IMR-90 (cell line): ENCODE data around the gene PTCH2. TPM values are rescaled to one million over a fixed set of nuclear protein-coding genes. Genes with fewer than 3 reads are reported as not detected.

ENCODE experiments used
- ATAC-seq: fragments of 200-7000 bp; cut with Tn5 transposase; 2 replicates; pipeline ENCODE4 v1.9.1; 2020; ENCODE audit warnings: low read depth, mild to moderate bottlenecking, moderate library complexity
- BruUV-seq: library from RNA; stranded (reverse); fragments of 400-500 nt; replicated peaks from 2 replicates; lab custom pipeline; 2021; lab: Mats Ljungman, UMichigan
- CTCF ChIA-PET: fragments of 300-600 bp; formaldehyde crosslinking; extraction: SDS; loops from one replicate; lab custom pipeline; 2021; ENCODE audit warnings: antibody characterized with exemption; lab: Yijun Ruan, JAX
- POLR2A ChIA-PET: fragments of 300-600 bp; sonication (Branson Sonifier 250); formaldehyde crosslinking; loops from one replicate; lab custom pipeline; 2022; ENCODE audit warnings: antibody characterized with exemption; ENCODE audit not compliant: unreplicated experiment; lab: Charles Lee
- DNase-seq: peaks from one replicate; pipeline ENCODE4 v3.0.0; 2013
- H2AFZ ChIP-seq: replicated peaks from 2 replicates; pipeline ENCODE3; 2013; ENCODE audit warnings: low read length, mild to moderate bottlenecking; ENCODE audit not compliant: poor library complexity
- H2AK5ac ChIP-seq: 2 replicates; pipeline ENCODE4 v1.6.1; 2013; ENCODE audit warnings: low read depth, low read length, inconsistent platforms
- H2AK9ac ChIP-seq: replicated peaks from 2 replicates; pipeline ENCODE3; 2013; ENCODE audit warnings: mild to moderate bottlenecking, low read depth, low read length, moderate library complexity; ENCODE audit not compliant: poor library complexity
- H2BK120ac ChIP-seq: 2 replicates; pipeline ENCODE4 v1.6.1; 2013; ENCODE audit warnings: low read depth, low read length, inconsistent platforms
- H2BK15ac ChIP-seq: 3 replicates; pipeline ENCODE4 v1.6.1; 2013; ENCODE audit warnings: low read depth, low read length, inconsistent platforms
- H2BK20ac ChIP-seq: 2 replicates; pipeline ENCODE4 v1.6.1; 2013; ENCODE audit warnings: low read depth, mild to moderate bottlenecking, inconsistent platforms, low read length, moderate library complexity
- H2BK5ac ChIP-seq: 2 replicates; pipeline ENCODE4 v1.6.1; 2013; ENCODE audit warnings: mild to moderate bottlenecking, low read depth, low read length, inconsistent platforms; ENCODE audit not compliant: poor library complexity, severe bottlenecking
- H3K14ac ChIP-seq: replicated peaks from 2 replicates; pipeline ENCODE4 v1.6.1; 2013; ENCODE audit warnings: low read depth, low read length, inconsistent platforms
- H3K18ac ChIP-seq: 2 replicates; pipeline ENCODE4 v1.6.1; 2013; ENCODE audit warnings: low read depth, low read length, control low read depth
- H3K23ac ChIP-seq: 2 replicates; pipeline ENCODE4 v1.6.1; 2013; ENCODE audit warnings: low read depth, low read length, inconsistent platforms
- H3K27ac ChIP-seq: 2 replicates; pipeline ENCODE4 v1.5.1; 2013; ENCODE audit warnings: mild to moderate bottlenecking, control low read depth, low read length; ENCODE audit not compliant: insufficient read depth
- H3K27me3 ChIP-seq: 2 replicates; pipeline ENCODE4 v1.6.1; 2013; ENCODE audit warnings: low read length; ENCODE audit not compliant: control insufficient read depth, insufficient read depth
- H3K36me3 ChIP-seq: 2 replicates; pipeline ENCODE4 v1.6.1; 2013; ENCODE audit warnings: low read length, mixed read lengths; ENCODE audit not compliant: control insufficient read depth, insufficient read depth
- H3K4ac ChIP-seq: 2 replicates; pipeline ENCODE4 v1.6.1; 2013; ENCODE audit warnings: low read depth, low read length, inconsistent platforms
- H3K4me1 ChIP-seq: 2 replicates; pipeline ENCODE4 v1.6.1; 2013; ENCODE audit warnings: low read length, mixed read lengths; ENCODE audit not compliant: control insufficient read depth, insufficient read depth
- H3K4me2 ChIP-seq: 2 replicates; pipeline ENCODE4 v1.6.1; 2013; ENCODE audit warnings: low read depth, mild to moderate bottlenecking, control low read depth, low read length, moderate library complexity
- H3K4me3 ChIP-seq: 2 replicates; pipeline ENCODE4 v1.5.1; 2013; ENCODE audit warnings: low read depth, mild to moderate bottlenecking, control low read depth, low read length, moderate library complexity; ENCODE audit not compliant: insufficient read depth
- H3K56ac ChIP-seq: 2 replicates; pipeline ENCODE4 v1.6.1; 2013; ENCODE audit warnings: low read length, inconsistent platforms; ENCODE audit not compliant: insufficient read depth; ENCODE audit errors: extremely low read depth
- H3K79me1 ChIP-seq, 2 experiments: 2 replicates each; pipeline ENCODE4 v1.6.1; 2013; ENCODE audit warnings: low read length in 2 of 2, inconsistent platforms in 1 of 2, low read depth in 1 of 2
- H3K9ac ChIP-seq: 2 replicates; pipeline ENCODE4 v1.6.1; 2013; ENCODE audit warnings: low read depth, low read length, control low read depth
- H3K9me1 ChIP-seq: 2 replicates; pipeline ENCODE4 v1.6.1; 2013; ENCODE audit warnings: low read length, inconsistent platforms; ENCODE audit not compliant: insufficient read depth
- H3K9me3 ChIP-seq: 2 replicates; pipeline ENCODE4 v1.6.1; 2013; ENCODE audit warnings: low read length; ENCODE audit not compliant: control insufficient read depth, insufficient read depth
- H4K20me1 ChIP-seq: 2 replicates; pipeline ENCODE4 v1.6.1; 2013; ENCODE audit warnings: low read length, inconsistent platforms; ENCODE audit not compliant: insufficient read depth
- H4K5ac ChIP-seq: 2 replicates; pipeline ENCODE4 v1.6.1; 2013; ENCODE audit warnings: mild to moderate bottlenecking, low read depth, low read length, control low read depth
- H4K8ac ChIP-seq, 2 experiments: 2 replicates each; pipeline ENCODE4 v1.6.1; 2013; ENCODE audit warnings: low read depth in 2 of 2, low read length in 2 of 2, control low read depth in 1 of 2, inconsistent platforms in 1 of 2
- H4K91ac ChIP-seq: 2 replicates; pipeline ENCODE4 v1.6.1; 2013; ENCODE audit warnings: low read depth, low read length, inconsistent platforms; ENCODE audit not compliant: insufficient read depth
- BHLHE40 ChIP-seq: fragments of 150-350 bp; IDR thresholded peaks from 2 replicates; pipeline ENCODE4 v1.6.1; 2016; ENCODE audit warnings: mild to moderate bottlenecking, low read depth, low read length
- CEBPB ChIP-seq: IDR thresholded peaks from 2 replicates; pipeline ENCODE4 v1.6.1; 2012; ENCODE audit warnings: low read depth, low read length, improper control_type of control experiment
- CHD1 ChIP-seq: IDR thresholded peaks from 2 replicates; pipeline ENCODE4 v1.6.1; 2012; ENCODE audit warnings: low read depth, low read length, improper control_type of control experiment
- MAFK ChIP-seq: IDR thresholded peaks from 2 replicates; pipeline ENCODE4 v1.6.1; 2012; ENCODE audit warnings: low read depth, low read length, improper control_type of control experiment
- MAZ ChIP-seq: IDR thresholded peaks from 2 replicates; pipeline ENCODE4 v1.6.1; 2012; ENCODE audit warnings: low read depth, mild to moderate bottlenecking, low read length, improper control_type of control experiment, moderate library complexity, borderline replicate concordance
- MXI1 ChIP-seq: IDR thresholded peaks from 2 replicates; pipeline ENCODE4 v1.6.1; 2012; ENCODE audit warnings: low read depth, mild to moderate bottlenecking, low read length, moderate library complexity, borderline replicate concordance
- POLR2A ChIP-seq: IDR thresholded peaks from 2 replicates; pipeline ENCODE4 v1.6.1; 2012; ENCODE audit warnings: mild to moderate bottlenecking, low read depth, low read length
- RAD21 ChIP-seq: IDR thresholded peaks from 2 replicates; pipeline ENCODE4 v1.6.1; 2012; ENCODE audit warnings: low read length, improper control_type of control experiment
- RCOR1 ChIP-seq: IDR thresholded peaks from 2 replicates; pipeline ENCODE4 v1.6.1; 2012; ENCODE audit warnings: mild to moderate bottlenecking, low read length, improper control_type of control experiment; ENCODE audit not compliant: insufficient replicate concordance
- RFX5 ChIP-seq: IDR thresholded peaks from 2 replicates; pipeline ENCODE4 v1.8.0; 2012; ENCODE audit warnings: low read depth, mild to moderate bottlenecking, low read length, moderate library complexity
- WGBS, 2 experiments: methylation state at CpG; one replicate each; pipeline versions ENCODE4 v1.1.5 to v1.1.7; 2013; ENCODE audit warnings: missing lambda C conversion rate in 2 of 2; ENCODE audit not compliant: insufficient read length in 1 of 2; ENCODE audit errors: extremely low coverage in 2 of 2; 5-methylcytosine and 5-hydroxymethylcytosine counted together
- dilution Hi-C: fragments of 300-500 bp; cut with HindIII; formaldehyde crosslinking; loops from one replicate; pipeline ENCODE4 v1.14.3; 2018; ENCODE audit warnings: low sequenced_read_pairs; ENCODE audit not compliant: unreplicated experiment
- in situ Hi-C: fragments of 300-500 bp; cut with MboI; formaldehyde crosslinking; loops from 3 replicates; pipeline ENCODE4 v1.14.3; 2019; ENCODE audit warnings: low sequenced_read_pairs, inconsistent platforms, mixed read lengths
- intact Hi-C: fragments of 100-400 bp; cut with micrococcal nuclease; formaldehyde crosslinking; loops from 2 replicates; pipeline ENCODE4 v1.10.0; 2022
- polyA plus RNA-seq, 3 experiments: library from polyadenylated mRNA; depleted of rRNA; stranded (reverse); fragments of >200 nt; gene quantifications; 2 replicates each; pipeline ENCODE4 v1.2.3, GENCODE V29; 2012; ENCODE audit warnings: low replicate concordance in 1 of 3
- total RNA-seq: library from RNA; depleted of rRNA; stranded (reverse); fragments of >200 nt; gene quantifications from 2 replicates; pipeline ENCODE4 v1.2.3, GENCODE V29; 2012
- TF ChIP-seq, protein P1 (sequence below): fragments of 150-350 bp; IDR thresholded peaks from 2 replicates; pipeline ENCODE4 v1.6.1; 2017; ENCODE audit warnings: mild to moderate bottlenecking, antibody characterized with exemption, low read length, low read depth
- TF ChIP-seq, protein P2 (sequence below): fragments of 150-350 bp; IDR thresholded peaks from 2 replicates; pipeline ENCODE4 v1.6.1; 2016; ENCODE audit warnings: low read depth, mild to moderate bottlenecking, low read length, moderate library complexity, borderline replicate concordance
- TF ChIP-seq, protein P3 (sequence below): conservative IDR thresholded peaks from 2 replicates; pipeline ENCODE4 v1.5.1; 2012; ENCODE audit warnings: mild to moderate bottlenecking, low read depth, low read length, improper control_type of control experiment

Gene PTCH2
- total and polyA plus RNA-seq, 2 of the 4 experiments (the other 2 are of a cell fraction) = under 0.01 to 0.56 TPM

DNA sequence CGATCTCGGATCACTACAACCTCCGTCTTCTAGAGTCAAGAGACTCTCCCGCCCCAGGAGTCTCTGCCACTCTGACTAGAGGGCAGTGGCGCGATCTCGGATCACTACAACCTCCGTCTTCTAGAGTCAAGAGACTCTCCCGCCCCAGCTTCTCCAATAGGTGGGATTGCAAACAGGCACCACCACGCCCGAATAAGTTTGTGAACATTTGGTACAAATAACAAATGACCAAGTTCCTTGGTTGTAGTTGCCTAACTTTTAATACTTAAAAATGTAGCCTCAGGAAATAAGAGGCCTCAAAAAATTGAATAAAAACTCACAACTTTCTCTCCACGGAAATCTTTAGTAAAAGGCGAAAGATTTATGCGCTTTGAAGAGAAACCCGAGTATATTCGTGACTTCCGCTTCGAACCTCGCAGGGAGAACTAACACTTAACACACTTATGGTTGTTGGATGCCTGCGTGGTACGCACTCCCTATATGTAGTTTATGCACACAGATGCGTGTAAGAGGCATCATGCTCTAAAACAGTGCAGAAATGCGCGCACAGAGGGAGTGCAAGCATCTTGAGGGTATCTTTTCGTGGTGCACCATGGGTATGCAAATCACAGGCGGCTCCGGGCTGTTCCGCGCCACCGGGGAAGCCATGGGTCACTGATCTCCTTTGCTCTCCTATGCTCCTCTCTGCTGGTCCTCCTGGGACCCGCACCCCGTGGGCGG, 23.3 kb downstream of the PTCH2 start:
- dilution Hi-C loops = no loop called here
- DNase-seq = peak; percentile 95
- H3K79me1 ChIP-seq = peaks cover 2 to 3% of the 10 kb centered on the region in 2 experiments; a peak in 1 of 4 replicates
- peak overlapping the region; percentile 96 for H3K4ac ChIP-seq
- peak overlapping the region; percentile 100 for H4K91ac ChIP-seq
- peak overlapping the region; percentile 97 for H3K14ac ChIP-seq
- H3K36me3 ChIP-seq = no peaks in the 10 kb centered on the region
- 0% methylated on average over 9 of the region's 33 CpGs; no CpG with 5 or more reads in 1 of the 2 experiments for WGBS, 2 experiments
- H3K4me3 ChIP-seq = peak overlapping the region; percentile 42
- H3K18ac ChIP-seq = peak overlapping the region; percentile 90
- H4K20me1 ChIP-seq = peaks cover 8% of the 10 kb centered on the region; the same call in 1 of the 2 replicates
- H2BK15ac ChIP-seq = peak overlapping the region; percentile 33; the same call in 2 of the 3 replicates
- ATAC-seq = peak; percentile 84
- peaks cover 5% of the 10 kb centered on the region for H3K4me1 ChIP-seq
- H3K27ac ChIP-seq = peak overlapping the region; percentile 99
- ChIA-PET POLR2A (interaction anchor here (0.6 to 3.2 kb wide), 18 partner anchors 11 to 1172 kb away, joined by 3 to 30 read pairs (median 4); partner anchors contain the start of genes BTBD19, DYNLT4, HECTD3 and PLK3), CTCF (interaction anchor here (0.6 to 1.9 kb wide), 4 partner anchors 9 to 25 kb away, joined by 3 to 8 read pairs (median 4); partner anchors contain the start of gene PLK3)
- H2AK5ac ChIP-seq = peak overlapping the region; percentile 100
- peak overlapping the region; percentile 96 for H3K9ac ChIP-seq
- peak overlapping the region; percentile 89 for H3K23ac ChIP-seq
- no peaks in the 10 kb centered on the region for H3K9me3 ChIP-seq
- peak overlapping the region; percentile 96 for H3K4me2 ChIP-seq
- peak overlapping the region; percentile 100 for H3K56ac ChIP-seq
- H3K9me1 ChIP-seq = peaks cover 3% of the 10 kb centered on the region; the same call in 1 of the 2 replicates
- in situ Hi-C loops = no loop called here
- H2BK120ac ChIP-seq = peak overlapping the region; percentile 96
- TSS peak; percentile 100 for BruUV-seq
- H2BK5ac ChIP-seq = peak overlapping the region; percentile 99
- peak overlapping the region; percentile 96 for H2BK20ac ChIP-seq
- intact Hi-C loops = loop anchor here (2.0 kb wide), 1 partner anchor 21 kb away; no protein-coding TSS in a partner anchor
- peak overlapping the region; percentile 94 for H2AFZ ChIP-seq
- H4K8ac ChIP-seq = peak overlapping the region; percentile 83 to 96
- H4K5ac ChIP-seq = peak overlapping the region; percentile 84
- peak overlapping the region; percentile 94 for H2AK9ac ChIP-seq
- H3K27me3 ChIP-seq = no peaks in the 10 kb centered on the region
- TF ChIP-seq, protein P1, sequence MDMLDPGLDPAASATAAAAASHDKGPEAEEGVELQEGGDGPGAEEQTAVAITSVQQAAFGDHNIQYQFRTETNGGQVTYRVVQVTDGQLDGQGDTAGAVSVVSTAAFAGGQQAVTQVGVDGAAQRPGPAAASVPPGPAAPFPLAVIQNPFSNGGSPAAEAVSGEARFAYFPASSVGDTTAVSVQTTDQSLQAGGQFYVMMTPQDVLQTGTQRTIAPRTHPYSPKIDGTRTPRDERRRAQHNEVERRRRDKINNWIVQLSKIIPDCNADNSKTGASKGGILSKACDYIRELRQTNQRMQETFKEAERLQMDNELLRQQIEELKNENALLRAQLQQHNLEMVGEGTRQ = no peak
- TF ChIP-seq POLR2A (peak; percentile 100), RAD21 (peak; percentile 16; the same call in 1 of the 2 replicates), MXI1 (no peak), BHLHE40 (peak; percentile 4; the same call in 1 of the 2 replicates), MAFK (no peak), CHD1 (peak; percentile 84; the same call in 1 of the 2 replicates), MAZ (peak; percentile 49; the same call in 1 of the 2 replicates), CEBPB (peak; percentile 54; the same call in 1 of the 2 replicates), RCOR1 (no peak), RFX5 (no peak)
- TF ChIP-seq, protein P2, sequence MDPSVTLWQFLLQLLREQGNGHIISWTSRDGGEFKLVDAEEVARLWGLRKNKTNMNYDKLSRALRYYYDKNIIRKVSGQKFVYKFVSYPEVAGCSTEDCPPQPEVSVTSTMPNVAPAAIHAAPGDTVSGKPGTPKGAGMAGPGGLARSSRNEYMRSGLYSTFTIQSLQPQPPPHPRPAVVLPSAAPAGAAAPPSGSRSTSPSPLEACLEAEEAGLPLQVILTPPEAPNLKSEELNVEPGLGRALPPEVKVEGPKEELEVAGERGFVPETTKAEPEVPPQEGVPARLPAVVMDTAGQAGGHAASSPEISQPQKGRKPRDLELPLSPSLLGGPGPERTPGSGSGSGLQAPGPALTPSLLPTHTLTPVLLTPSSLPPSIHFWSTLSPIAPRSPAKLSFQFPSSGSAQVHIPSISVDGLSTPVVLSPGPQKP = no peak
- TF ChIP-seq, protein P3, sequence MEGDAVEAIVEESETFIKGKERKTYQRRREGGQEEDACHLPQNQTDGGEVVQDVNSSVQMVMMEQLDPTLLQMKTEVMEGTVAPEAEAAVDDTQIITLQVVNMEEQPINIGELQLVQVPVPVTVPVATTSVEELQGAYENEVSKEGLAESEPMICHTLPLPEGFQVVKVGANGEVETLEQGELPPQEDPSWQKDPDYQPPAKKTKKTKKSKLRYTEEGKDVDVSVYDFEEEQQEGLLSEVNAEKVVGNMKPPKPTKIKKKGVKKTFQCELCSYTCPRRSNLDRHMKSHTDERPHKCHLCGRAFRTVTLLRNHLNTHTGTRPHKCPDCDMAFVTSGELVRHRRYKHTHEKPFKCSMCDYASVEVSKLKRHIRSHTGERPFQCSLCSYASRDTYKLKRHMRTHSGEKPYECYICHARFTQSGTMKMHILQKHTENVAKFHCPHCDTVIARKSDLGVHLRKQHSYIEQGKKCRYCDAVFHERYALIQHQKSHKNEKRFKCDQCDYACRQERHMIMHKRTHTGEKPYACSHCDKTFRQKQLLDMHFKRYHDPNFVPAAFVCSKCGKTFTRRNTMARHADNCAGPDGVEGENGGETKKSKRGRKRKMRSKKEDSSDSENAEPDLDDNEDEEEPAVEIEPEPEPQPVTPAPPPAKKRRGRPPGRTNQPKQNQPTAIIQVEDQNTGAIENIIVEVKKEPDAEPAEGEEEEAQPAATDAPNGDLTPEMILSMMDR = peak; percentile 8; the same call in 1 of the 2 replicates
